GM18870 (cell line): ENCODE results near the gene SPAG16.
"Not testable (repeated sequence)": the region's sequence is repeated elsewhere in the genome, so short reads cannot be mapped to it uniquely, and the experiment has no call there.

Experiments
- ATAC-seq: cut with Tn5 transposase; IDR thresholded peaks from one replicate; pipeline ENCODE4 v1.9.1; 2021; ENCODE audit warnings: moderate library complexity; ENCODE audit not compliant: unreplicated experiment

SPAG16 gene

DNA sequence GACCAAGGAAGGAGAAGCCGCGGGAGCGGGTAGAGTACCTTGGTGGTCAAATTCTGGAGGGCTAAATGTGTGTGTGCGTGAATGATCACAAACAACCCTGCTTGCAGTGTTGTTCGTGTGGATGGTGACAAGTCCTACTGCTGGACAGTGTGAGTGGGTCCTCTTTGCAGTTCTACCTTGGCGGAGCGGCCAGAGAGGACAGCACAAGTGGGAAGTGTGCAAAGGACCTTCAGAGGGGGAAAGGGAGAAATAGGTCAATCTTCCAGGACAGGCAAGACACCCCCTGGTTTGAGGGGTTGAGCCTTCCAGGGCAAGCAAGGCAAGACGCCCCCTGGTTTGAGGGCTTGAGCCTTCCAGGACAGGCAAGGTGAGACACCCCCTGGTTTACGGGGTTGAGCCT, 122.8 kb downstream of the SPAG16 start:
- ATAC-seq = not testable (repeated sequence)

DNA sequence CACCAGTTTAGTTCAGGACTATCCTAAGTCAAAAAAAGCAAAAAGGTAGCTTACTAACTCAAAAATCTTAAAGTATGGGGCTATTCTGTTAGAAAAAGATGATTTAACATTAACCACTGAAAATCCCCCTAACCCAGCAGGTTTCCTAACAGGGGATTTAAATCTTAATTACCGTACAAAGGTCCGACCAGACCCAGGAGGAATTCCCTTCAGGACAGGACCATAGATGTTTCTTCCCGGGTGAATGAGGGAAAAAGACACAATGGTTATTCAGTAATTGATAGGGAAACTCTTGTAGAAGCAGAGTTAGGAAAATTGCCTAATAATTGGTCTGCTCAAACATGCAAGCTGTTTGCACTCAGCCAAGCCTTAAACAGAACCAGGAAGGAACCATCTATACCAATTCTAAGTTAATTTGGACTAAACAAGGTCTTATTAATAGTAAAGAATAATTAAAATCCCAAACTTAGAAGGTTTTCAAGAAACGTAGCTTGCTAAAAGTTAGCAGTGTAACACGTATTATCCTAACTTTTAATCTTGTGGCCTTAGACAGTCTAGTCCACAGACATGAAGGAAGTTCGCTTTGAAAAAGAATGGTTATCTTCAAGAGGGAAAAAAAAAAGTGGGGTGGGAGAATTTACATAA, 124.3 kb downstream of the SPAG16 start:
- not testable (repeated sequence) for ATAC-seq

DNA sequence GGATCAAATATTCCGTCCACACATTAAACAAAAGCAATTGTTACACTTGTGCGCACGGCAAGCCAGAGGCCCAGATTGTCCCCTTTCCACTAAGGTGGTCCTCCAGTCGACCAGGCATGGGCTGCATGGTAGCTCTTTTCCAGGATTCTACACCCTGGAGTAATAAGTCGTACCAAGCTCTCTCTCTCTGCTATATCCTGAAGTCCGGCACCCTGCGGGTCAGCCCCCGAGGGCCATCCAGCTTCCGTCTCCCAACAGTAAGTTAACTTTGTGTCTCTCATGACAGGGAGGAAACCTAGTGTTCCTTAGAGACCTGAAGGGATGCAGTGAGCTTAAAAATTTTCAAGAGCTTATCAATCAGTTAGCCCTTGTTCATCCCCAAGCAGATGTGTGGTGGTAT, 126.4 kb downstream of the SPAG16 start:
- not testable (repeated sequence) for ATAC-seq

DNA sequence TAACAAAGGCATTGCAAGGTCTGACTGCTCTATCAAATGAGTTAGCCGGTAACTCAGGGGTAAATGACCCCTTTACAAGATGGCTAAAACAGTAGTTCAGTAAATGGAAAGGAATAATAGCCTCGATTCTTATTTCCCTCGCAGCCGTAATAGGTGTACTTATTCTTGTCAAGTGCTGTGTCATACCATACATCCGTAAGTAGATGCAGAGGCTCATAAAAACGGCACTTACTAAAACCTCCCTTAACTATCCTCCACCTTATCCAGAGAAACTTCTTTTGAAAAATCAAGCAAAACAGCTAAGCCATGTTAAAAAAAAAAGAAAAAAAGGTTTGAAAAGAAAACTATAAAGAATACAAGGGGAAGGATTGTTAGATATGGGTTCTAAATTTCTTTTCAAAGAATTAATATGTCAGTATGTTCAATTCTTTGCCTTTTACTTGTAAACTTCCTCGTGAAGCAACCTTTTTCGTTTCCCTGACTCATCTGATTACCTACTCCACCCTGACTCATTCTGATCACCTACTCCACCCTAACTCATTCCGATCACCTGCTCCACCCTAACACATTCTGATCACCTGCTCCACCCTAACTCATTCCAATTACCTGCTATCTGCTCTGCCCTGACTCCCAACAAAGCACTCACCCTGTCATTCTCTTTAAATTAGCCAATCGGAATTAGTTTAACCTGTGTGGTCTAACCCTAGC, 127.5 kb downstream of the SPAG16 start:
- ATAC-seq = no peak

DNA sequence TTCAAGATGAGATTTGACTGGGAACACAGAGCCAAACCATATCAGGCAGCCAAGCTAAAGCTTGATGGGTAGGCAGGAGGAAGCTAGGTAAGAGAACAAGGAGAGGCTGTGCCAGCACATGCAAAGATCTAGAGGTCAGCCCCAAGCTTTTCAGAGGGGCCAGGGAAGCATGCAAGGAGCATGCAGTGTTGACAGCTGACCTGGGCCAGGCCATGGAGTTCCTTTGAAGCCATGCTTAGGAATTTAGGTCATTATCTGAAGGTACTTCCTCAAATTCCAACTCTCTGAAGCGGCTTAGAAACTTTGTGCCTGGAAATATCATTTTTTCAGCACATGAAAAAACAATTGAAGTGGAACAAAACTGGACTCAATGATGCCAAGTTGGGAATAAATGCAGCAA, 130.8 kb downstream of the SPAG16 start:
- ATAC-seq = no peak

DNA sequence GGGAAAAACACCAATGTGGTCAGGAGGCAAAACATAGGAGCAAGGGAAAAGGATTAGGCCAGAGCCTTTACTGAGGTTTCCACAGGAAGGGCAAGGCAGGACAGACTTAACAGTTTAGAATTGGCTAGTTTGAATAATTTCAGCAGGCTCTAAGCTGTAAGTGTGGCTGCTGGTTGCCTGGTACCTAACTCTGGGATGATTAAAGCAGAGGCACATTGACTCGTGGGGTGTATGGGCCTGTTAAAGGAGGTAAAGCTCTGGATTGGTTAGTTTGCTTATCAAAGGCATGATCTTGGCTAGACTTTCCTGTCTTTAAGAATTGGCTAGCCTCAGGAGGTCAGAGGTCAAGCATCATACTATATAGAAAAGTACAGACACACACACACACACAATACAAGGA, 132.6 kb downstream of the SPAG16 start:
- no peak for ATAC-seq

DNA sequence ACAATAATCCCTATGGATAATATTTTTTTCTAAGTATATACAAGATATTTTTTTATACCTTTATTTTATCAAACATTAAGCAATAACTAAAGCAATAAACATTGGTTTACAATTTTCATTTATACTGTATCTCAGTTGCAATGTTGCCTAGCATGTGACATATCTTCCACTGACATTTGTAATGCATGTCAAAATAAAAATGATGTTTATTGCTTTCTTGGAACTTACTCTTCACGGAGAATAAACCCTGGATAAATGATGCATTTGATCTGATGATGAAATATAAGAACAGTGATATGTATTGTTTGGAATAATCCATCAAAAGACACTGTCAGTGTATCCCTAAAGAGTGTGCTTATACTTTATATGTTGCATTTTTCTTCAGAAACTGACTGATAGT, 135.7 kb downstream of the SPAG16 start:
- no peak for ATAC-seq

DNA sequence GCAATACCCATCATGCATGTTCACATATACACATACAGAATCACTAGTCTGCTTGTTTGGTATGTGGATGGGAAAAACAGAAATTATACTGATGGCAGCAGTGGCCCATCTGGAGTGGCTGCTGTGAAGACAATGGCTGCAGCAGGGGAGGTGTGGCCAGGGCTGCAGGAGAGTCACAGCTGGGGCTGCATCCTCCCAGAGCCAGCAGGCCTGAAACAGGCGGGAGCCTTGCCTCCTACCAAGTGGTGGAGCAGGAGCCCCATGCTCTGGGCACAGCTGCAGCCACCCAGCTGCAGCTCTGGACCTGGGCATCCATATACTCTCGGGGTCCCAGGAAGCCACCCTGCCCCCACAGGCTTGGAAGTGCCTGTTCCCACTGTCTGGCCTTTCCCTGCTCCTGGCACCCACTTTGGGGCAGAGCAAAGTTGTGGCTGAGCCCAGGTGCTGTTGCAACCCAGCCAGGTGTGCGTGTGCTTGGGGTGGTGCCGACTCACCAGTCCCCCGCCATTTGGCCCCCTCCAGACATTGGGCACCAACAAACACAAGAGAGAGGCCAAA, 136.6 kb downstream of the SPAG16 start:
- ATAC-seq = no peak

DNA sequence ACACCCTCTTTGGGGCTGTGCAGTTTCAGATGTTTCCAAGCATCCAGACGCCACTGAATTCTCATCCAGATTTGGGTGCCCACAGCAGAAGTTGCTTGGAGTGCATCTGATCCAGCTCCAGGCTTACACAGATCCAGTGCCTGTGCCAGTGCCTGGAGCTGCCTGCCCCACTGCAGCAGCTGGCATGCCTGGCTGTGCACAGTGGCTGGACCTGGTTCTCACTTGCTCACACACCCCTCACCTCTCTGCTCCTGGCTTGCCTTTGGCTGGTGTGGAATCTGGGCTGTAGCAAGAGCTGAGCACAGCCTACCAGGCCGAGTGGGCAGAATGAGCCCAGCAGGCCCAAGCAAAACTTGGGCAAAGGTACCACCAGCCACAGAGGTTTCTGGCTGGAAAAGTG, 137.9 kb downstream of the SPAG16 start:
- no peak for ATAC-seq

DNA sequence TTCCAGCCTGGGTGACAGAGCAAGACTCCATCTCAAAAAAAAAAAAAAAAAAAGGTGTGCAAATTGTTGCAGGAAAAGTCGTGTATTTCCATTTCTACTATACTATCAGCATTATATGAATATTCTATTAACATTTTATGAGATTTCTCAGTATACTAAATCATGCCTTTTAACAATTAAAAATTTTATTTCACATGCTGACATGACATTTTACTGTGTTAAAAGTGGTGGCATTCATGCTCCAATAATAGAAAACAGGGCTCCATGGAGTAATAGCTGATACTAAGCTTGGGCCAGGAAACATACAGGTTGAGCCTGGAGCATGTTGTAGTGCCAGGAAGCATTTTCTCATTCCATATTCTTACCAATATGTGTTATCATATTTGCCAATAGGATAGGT, 141.4 kb downstream of the SPAG16 start:
- no peak for ATAC-seq

DNA sequence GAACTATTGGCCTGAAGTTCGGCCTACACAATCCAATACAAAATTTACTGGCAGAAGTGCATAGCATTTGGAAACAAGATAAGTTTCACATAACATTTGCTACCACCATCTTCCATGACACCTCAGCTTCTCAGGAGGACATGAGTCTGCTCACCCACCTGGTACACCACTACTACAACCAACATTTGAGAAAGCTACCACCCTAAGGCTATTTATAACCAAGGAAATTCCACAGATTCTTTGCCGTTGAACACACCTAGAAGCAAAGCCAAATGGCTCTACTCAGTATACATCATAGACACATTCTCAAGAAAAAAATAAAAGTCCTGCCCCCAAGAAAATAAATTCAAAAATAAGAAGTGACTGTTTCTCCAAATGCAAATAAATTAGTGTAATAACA, 145.3 kb downstream of the SPAG16 start:
- ATAC-seq = no peak

DNA sequence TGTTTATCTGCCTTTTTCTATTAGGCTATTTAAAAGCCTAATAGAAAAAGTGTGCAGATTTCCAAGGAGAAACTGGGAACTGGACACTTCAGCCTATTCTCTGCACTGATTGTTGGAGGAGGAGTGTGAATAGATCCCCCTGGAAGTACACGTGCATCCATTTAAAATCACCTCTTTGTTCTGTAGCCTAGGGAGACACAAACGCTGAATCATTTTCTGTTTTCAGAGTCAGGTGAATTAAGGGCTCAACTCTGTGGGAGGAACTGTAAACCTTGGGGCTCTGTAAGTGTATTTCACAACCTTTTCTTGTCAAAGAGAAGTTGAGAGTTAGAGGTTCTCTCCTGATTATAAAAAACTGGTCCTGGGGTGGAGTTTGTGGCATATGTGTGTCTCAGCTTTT, 159.7 kb downstream of the SPAG16 start:
- no peak for ATAC-seq

DNA sequence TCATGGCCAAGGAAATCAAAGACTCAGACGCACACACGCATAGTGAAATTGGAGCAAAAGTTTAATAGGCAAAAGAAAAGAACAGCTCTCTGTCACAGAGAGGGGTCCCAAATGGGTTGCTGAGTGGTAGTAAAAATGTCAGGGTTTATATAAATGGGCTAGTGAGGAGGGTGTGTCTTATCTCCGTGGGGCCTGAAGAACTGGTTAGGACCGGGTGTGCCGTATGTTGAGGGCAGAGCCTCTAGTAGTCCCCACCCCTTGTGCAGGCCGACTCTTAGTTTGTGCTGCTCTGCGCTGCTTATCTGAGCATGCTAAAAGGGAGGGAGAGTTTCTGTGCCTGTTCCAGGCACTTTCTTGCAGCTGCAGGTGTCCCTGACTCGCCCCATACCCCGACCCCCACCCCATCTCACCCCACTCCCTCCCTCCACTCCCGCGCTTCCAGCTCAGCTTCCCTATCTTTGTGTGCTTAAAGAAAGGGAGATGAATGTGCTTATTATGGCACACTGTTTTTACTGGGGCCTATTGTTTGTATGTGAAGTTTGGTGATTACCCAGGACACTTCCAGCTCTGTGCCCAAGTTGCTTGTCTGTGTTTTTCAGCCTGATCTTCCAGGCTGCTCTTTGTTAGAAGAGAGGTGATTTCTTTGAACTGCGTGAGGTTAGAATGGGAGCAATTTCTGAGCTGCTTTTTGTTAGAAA, 167.4 kb downstream of the SPAG16 start:
- ATAC-seq = no peak

DNA sequence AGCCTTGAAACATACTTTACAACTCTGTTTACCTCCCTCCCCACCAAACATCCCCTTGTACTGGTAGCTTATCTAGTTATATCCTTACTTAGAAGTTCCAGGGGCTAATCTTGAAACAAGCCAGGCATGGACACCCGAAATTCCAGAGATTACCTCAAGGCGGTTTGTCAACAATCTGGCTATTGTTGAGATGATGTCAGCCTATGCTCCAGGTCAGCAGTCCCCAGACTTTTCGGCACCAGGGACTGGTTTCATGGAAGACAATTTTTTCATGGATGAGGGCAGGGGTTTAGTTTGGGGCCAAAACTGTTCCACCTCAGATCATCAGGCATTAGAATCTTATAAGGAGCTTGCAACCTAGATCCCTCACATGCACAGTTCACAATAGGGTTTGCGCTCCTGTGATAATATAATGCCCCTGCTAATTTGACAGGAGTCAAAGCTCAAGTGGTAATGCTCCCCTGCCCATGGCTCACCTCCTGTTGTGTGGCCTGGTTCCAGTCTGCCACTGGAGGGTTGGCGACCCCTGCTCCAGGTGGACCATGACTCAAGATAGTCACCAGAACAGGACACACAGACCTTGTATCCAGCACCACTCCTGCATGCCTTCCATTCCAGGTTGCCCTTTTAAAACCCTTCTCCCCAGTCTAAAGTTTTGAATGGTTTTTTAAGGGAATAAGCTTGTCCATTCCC, 171.2 kb downstream of the SPAG16 start:
- ATAC-seq = no peak

DNA sequence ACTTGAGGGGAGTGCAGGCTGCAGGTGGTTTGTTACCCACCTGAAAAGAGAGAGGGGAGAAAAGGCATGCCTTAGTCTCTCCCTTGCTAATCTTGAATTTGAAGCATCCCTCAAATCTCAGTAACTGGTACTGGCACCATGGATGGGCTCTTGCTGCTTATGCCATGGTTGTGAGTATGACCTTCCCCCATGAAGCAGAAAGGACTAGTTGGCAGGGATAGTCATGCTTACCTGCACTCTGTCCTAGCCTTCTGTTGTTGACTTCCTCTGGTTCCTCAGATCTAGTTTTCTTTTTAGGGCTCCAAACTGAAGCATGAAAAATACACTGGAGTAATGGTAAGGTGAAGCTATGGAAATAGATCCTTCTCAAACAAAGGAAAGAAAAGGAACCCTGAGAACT, 191.2 kb downstream of the SPAG16 start:
- ATAC-seq = no peak

DNA sequence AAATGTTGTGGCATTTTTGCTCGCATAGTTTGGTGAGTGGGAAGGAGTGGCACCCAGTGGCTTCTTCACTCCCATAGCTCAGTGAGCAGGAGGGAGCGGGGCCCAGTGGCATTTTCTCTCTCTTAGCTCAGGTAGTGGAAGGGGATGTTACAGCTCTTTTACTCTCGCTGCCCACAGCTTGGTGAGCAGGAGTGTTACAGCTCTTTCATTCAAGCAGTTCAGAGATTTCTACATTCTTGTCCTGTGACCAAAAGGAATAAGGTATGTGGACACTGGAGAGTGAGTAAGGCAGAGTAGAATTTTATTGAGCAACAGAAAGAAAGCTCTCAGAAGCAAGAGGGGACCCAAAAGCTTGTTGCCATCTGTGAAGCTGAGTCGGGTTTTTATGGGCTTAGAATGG, 192.4 kb downstream of the SPAG16 start:
- no peak for ATAC-seq

DNA sequence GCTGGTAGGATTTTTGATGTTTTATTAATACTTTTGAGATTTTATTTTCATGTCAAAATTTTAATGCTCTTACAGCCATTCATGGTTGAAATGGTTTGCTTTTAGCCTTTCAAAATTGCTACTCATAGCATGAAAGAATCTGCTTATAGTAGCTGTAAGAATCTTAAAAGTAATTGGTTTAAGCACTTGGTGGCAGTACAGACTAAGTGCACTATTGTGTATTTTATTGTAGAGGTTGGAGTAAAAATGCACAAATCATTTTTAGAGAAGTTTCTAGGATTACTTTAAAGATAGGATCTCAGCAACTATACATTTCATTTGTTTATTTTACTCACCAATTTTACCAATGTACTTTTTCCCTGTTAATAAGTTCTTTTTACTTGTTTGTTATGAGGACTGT, 205.8 kb downstream of the SPAG16 start:
- no peak for ATAC-seq

DNA sequence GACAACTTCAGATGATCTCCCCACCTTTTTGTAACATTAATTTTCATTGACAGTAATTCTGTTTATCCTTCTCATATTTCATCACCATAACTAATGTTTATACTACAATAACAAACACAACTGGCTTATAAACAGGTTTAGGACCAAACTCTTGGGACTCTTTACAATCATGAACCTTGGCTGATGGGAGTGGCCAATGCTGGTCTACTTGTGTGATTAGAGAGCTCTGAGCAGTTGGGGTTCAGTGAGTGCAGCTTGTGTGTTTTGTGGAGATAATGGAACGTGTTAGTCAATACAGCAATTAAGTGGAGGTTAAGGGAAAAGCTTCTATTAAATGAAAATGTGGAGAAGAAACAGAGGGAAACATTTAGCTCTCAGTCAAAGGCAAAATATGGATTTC, 207.1 kb downstream of the SPAG16 start:
- no peak for ATAC-seq

DNA sequence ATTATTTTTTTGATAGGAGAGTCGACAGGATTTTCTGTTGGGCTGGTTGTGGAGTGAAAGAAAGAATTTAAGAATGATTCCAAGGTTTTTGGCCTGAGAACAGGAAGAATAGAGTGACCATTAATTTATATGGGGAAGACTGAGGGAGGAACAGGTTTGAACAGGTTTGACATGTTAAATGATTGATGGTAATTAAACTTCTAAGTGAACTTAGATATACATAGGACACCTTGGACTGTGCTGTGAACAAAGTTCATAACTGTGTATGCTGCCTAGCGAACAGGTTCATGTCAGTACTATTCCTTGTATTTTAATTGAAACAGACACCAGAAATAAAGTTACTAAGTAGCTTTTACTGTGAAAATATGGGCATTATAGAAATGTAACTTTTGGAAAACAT, 212.0 kb downstream of the SPAG16 start:
- no peak for ATAC-seq

DNA sequence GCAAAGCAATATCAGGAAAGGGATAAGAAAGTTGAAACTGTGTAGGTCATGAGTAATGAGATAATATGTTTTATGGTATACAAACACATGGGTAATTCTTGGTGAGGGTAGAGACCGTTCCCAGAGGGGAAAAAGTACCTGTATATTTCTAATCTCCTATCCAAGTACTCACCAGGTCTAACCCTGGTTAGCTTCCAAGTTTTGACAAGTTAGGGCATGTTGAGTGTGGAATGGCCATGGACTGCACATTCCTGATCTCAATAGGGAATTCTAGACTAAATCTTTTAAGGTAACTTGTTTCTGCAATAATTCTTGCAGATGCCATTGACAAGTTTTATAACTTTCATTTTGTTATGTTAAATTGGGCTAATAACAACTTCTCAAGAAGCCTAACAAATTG, 216.6 kb downstream of the SPAG16 start:
- ATAC-seq = no peak

DNA sequence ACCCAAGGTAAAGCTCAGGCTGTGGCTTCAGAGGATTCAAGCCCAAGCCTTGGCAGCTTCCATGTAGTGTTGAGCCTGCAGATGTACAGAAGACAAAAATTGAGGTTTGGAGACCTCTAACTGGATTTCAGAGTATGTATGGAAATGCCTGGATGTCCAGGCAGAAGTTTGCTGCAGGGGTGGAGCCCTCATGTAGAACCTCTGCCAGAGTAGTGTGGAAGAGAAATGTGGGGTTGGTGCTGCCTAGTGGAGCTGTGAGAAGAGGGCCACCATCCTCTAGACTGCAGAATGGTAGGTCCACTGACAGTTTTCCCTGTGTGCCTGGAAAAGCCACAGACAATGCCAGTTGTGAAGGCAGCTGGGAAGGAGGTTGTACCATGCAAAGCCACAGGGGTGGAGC, 239.9 kb downstream of the SPAG16 start:
- no peak for ATAC-seq
